Activated naive CD8-positive, alpha-beta T cell treated with anti-CD3 and anti-CD28 coated beads, Interleukin-2, amount 50 U/mL, for 16 hours (primary cell): ENCODE data around the gene DYNC2H1.

Experiments
- DNase-seq: peaks from one replicate; pipeline ENCODE4 v3.0.0-alpha.2; 2020; ENCODE audit warnings: low read depth, low spot score

DYNC2H1 gene, protein sequence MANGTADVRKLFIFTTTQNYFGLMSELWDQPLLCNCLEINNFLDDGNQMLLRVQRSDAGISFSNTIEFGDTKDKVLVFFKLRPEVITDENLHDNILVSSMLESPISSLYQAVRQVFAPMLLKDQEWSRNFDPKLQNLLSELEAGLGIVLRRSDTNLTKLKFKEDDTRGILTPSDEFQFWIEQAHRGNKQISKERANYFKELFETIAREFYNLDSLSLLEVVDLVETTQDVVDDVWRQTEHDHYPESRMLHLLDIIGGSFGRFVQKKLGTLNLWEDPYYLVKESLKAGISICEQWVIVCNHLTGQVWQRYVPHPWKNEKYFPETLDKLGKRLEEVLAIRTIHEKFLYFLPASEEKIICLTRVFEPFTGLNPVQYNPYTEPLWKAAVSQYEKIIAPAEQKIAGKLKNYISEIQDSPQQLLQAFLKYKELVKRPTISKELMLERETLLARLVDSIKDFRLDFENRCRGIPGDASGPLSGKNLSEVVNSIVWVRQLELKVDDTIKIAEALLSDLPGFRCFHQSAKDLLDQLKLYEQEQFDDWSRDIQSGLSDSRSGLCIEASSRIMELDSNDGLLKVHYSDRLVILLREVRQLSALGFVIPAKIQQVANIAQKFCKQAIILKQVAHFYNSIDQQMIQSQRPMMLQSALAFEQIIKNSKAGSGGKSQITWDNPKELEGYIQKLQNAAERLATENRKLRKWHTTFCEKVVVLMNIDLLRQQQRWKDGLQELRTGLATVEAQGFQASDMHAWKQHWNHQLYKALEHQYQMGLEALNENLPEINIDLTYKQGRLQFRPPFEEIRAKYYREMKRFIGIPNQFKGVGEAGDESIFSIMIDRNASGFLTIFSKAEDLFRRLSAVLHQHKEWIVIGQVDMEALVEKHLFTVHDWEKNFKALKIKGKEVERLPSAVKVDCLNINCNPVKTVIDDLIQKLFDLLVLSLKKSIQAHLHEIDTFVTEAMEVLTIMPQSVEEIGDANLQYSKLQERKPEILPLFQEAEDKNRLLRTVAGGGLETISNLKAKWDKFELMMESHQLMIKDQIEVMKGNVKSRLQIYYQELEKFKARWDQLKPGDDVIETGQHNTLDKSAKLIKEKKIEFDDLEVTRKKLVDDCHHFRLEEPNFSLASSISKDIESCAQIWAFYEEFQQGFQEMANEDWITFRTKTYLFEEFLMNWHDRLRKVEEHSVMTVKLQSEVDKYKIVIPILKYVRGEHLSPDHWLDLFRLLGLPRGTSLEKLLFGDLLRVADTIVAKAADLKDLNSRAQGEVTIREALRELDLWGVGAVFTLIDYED (N-terminal part only)

DNA sequence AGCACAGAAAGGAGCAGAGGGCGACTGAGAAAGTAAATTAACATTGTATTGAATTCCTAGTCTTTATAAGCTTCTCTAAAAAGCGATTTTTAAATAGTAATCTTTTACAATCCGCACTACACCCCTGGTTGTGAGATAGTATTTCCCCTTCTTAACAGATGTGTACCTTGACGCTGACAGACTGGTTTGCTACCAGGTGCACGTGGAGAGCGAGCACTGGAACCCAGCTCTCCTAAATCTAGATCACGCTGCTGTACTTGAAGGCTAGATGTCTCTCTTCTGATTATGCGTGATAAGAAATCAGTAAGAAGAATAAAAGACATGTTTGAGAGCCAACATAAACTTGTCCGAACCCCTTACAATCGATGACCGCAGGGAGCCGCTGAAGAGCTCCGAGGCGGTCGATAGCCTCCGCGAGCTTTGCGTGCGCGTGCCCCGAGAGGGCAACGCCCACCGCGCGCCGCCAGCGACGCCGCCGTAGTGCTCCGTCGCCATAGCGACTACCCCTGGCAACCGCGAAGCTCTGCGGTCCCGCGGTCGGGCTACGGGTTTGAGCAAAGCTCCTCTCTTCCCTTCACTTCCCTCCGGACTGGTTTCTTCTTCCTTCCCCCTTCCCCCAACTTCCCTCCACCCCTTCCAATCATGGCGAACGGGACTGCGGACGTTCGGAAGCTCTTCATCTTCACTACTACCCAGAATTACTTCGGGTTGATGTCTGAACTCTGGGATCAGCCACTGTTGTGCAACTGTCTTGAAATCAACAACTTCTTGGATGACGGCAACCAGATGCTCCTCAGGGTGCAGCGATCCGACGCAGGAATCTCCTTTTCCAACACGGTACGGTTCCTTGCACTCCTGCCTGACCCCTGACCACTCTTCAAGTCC, at the start of gene DYNC2H1:
DYNC2H1 (plus strand) TSS at position 494 of the 885 bp plus-strand sequence; CDS start at position 643, 149 bp downstream.
- peak; percentile 62 for DNase-seq

DNA sequence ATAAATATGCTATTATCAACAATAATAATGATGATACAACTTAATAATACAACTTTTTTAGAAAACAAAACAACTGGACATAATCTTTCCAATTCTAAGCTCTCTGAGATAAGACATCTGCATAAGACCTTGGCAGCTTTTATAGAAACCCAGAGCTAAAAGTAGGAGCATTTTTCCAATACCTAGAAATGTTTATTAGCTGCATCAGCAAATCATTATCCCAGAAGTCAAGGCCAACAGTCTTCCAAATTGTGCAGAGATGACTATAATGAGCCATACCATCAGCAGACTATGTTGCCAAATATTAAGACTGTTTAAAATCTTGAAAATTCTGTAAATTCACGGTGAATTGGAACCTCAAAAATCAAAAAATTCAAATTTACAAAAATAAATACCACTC, 47.6 kb upstream of the DYNC2H1 start:
- DNase-seq = no peak

DNA sequence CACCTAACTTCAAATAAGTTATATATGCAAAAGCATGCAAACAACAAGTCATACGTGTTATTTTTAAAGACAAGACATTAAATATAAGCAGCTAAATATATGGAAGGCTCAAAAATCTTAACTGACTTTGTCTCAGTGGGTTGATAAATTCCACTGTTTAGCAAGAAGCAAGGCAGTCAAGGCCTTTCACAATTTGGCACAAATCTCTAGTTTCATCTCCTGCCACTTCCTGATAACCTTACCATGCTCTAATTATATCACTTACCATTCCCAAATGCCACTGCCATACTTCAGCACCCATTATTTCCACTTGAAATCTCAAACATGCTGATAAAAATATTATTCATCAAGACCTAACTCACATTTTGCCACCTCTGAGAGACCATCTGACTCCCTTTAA, 42.1 kb upstream of the DYNC2H1 start:
- no peak for DNase-seq

DNA sequence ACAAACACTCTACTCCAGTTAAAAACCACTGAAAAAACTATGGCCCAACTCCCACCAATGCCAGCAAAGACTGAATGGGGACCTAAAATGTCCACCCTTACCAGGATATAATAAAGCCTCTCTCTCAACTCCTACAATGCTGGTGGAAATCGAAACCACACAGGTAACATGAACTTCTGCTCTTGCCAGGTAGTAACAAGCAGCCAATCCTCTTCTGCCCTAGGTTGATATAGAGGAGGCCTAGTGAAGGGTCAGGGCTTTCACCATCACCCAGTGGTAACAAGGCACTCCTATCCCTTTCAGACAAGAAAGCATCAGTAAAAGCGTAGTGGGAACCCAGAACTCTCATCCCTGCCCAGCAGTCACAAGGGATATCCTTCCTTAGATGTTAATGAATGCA, 39.9 kb upstream of the DYNC2H1 start:
- DNase-seq = no peak

DNA sequence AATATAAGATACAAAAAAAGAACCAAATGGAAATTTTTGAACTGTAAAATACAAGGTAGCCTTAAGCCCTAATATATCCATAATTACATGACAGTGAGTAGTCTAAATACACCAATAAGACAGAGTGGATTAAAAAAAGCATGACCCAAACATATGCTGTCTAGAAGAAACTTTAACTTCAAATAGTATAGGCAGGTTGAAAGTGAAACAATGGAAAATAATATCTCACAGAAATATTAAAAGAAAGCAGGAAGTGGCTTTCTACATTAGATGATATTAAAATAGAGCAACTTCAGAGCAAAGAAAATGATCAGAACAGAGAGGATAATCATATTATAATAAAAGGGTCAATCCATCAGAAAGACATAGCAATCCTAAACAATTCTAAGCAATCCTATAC, 39.1 kb upstream of the DYNC2H1 start:
- DNase-seq = no peak

DNA sequence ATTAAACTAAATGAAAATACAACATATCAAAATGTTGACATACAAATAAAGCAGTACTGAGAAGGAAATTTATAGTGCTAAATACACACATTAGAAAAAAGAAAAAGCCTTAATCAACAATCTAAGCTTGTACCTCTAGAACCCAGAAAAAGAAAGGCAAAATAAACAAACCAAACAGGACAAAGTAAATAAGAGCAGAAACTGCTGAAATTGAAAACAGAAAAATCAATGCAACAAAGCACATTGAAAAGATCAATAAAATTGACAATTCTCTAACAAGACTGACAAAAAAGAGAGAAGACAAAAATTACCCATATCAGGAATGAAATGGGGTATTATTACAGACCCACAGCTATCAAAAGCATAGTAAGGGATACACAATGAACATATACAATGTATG, 38.2 kb upstream of the DYNC2H1 start:
- DNase-seq = no peak

DNA sequence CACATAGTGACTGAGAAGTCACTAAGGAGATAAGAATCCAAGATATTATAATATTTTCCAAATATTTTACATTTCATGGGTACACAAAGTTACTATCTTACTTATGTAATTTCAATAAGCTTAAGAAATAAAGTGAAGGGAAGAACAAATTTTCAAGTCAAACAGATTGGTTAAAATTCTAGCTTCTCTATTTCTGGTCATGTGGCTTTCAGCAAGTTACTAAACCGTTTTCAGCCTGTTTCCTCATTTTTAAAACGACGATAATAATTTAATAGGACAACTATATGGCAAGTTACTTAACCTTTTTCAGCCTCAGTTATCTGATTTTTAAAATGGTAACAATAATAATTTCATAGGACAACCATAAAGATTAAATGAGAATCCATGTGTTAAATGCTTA, 32.9 kb upstream of the DYNC2H1 start:
- no peak for DNase-seq

DNA sequence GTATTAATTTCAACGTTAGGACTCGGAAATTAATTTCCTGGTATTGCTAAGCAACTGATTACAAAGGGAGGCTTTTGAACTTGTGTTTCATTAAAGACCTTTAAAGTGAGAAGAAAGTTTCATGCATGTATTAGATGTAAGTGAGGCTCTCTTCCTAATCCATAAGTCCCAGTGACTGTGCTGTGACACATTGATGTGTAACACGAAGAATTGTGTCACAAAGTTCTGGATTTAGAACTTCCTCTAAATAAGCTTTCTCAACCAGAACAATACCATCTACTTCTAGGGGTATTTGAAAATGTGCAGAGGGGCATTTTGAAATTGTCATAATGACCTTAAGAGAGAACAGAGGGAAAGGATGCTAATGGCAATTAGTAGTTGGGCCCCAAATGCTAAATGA, 31.7 kb upstream of the DYNC2H1 start:
- no peak for DNase-seq

DNA sequence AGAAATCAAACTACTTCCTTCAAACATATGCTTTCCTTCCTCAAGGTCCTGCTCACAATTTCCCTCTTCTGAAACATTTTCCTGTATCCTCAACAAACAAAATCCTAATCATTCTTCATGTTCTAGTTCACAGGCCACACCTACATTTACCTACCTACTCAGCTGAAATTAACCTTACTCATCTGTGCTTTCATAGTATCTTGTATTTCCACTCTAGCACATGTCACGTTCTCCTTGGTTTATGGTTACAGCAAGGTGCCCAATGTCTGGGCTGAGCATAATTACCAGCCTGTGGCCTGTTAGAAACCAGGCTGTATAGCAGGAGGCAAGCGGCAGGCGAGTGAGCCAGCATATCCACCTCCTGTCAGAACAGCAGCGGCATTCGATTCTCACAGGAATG, 30.5 kb upstream of the DYNC2H1 start:
- DNase-seq = no peak

DNA sequence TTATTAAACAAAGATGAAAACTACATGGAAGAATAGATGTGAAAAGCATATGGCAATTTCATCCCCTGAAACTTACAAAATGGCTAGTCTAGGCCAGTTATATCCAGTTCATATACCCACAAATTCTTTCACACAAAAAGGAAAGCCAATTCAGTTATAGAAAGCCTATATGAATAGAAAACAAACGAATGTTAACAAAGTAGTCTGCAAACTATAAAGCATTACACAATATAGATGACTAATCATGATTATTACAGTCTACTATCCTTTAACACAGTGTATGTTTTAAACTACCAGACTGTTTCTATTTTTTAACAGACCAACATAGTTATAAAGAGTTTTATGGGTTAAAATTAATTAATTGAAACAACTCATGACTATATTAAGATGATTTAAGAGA, 29.4 kb upstream of the DYNC2H1 start:
- no peak for DNase-seq

DNA sequence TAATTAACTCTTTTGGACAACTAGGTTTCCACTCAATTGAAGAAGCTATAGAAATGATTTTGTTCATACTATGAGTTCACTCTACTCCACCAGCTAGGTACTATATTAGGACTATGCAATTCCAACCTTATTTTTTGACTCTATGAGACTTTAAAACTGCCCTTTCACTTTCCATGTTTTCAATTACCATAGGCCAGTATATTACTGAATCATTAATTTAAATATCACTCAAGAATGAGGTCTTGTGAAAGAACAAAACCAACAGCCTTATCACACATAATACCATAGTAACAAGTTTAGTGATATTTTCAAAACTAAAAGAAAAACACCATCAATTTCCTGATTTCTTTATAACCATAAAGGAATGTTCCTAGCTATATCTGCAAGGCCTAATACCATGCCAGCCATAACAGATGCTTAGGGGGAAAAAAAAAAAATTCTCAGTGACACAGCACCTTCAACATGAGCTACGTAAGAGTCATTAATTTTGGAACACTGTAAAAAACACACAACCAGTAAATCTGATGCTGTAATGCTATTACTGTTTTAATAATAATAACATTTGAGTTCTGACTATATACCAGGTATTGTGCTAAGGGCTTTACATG, 23.4 kb upstream of the DYNC2H1 start:
- DNase-seq = no peak

DNA sequence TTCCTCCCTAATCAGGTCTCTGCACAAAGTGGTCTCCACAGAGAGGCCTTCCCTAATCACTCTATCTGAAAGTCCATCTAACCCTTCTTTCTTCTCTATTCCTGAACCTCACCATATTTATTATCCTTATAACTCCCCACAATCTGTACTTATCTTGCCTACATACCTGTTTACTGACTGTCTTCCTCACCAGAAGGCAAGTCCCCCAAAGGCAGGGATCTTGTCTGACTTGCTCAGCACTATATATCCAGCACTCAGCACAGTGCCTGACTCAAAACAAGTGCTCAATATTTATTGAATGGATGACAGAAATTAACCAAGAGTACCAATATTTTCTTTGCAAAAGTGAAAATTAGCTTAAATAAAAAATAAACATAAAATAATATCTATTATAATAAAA, 22.8 kb upstream of the DYNC2H1 start:
- no peak for DNase-seq

DNA sequence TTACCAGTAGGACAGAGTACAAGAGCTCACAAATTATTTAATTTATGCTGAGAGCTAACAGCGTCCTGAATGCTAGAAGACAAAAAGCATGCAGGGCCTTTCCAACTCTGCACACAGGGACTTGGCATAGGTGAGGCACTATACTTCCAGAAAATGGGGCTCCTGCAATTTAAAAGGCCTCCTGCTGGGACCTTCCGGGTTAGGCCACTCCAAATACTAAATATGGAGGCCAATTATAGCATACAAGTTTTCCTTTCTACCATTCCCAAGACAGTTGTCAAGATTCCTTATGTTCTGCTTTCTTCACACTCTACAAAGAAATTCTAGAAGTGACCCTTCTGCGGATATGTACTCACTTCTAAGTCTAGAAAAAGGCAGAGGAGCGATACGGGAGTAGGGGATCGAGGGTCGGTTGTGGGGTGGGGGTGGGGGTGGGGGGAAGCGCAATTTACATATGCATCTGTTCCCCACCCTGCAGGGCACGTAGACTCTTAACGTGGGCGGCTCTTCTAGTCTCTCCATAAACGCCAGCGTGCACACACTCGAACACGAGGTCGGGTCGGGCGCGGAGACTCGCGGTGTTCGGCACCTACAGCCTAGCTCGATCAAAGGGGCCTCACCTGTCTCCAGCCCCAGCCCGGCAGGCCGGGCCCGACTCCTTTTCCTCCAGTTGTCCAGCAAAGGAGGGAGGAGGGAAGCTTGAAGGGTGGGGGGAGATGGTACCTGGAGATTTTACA, 18.0 kb upstream of the DYNC2H1 start:
- DNase-seq = no peak

DNA sequence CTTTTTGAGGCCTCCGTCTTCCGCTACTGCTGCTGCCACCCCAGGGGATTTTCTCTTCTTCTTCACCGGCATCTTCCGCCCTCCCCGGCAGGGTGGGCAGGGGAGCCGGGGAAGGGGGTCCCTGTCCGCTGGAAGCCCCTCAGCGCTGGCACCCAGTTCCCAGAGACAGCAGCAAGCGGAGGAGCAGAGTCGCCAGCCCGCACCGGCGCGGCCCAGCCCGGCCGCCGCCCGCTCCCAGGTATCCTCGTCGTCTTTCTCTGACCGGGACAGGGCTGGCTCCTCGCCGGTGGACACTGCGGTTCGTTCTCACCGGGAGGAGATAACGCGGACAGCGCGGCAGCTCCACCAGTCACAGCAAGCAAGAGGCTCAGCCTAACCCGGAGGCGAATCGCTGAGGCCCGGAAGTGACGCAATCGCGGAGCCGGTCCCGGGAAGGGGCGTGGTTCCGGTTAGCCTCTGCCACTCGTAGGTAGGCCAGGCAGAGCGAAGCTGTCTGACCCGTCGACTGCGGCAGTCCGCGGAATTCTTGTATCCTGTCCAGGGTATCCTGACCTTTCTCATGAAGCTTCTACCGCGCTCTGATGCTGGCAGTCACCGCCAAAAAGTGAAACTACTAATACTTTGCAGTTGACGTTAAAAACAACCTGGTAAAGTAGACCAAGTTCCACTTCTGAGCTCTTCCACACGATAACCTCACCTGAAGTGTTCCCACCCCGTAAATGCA, 17.3 kb upstream of the DYNC2H1 start, which contains the start of gene DCUN1D5:
DCUN1D5 (minus strand) TSS at position 360 of the 724 bp plus-strand sequence; CDS start at position 72, 288 bp downstream.
- DNase-seq = peak; percentile 85

DNA sequence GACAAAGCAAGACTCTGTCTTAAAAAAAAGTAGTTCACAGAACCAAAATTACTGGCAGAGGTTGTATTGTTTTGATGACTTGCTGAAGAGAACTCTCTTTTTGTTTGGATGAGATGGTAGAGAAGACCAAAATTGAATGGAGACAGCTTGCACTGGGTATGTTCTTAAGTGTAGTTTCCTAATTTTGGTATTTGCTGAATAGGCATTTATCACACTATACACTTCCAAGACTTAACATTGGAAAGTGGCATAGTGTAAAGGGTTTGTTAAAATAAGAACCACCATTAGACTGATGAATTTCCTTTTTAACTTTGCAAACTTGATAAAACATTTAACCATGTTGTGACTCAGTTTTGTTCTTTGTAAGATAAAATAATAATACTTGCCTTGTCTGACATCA, 11.9 kb upstream of the DYNC2H1 start:
- no peak for DNase-seq

DNA sequence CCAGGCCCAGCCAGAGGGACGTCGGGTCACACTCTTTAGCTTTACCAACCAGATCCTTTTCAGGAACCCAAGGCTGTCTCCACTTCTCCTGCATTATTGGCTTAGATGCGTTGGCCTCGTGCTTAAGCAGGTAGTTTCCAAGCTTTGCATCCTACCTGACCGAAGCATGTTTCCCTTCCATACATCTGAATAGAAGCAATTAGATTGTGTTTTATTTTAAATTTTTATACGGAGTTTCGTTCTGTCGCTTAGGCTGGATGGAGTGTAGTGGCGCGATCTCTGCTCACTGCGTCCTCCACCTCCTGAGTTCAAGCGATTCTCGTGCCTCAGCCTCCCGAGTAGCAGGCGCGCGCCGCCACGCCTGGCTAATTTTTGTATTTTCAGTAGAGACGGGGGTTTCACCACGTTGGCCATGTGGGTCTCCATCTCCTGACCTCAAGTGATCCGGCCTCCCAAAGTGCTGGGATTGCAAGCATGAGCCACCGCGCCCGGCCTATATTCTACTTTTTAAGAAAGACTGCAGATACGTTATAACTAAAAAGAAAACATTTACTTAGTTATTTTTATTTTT, 677 bp downstream of the DYNC2H1 start:
- no peak for DNase-seq

DNA sequence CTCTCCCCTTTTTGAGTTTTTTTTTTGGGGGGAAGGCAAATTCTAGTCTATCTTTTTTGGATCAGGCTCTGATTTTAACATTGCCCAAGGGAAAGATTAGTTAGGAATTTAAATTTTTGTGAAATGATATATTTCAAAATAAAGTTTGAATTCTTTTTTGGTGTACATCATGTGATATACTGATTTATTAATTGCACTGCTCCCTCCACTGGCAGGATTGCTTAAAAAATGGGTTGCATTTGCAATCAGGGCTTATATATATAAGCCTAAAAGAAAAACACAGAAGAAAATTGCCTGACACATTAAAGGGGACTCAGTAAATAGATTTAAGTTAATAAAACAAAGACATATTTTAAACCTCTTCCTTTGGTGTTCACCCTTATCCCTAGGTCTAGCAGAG, 1.2 kb downstream of the DYNC2H1 start:
- DNase-seq = no peak

DNA sequence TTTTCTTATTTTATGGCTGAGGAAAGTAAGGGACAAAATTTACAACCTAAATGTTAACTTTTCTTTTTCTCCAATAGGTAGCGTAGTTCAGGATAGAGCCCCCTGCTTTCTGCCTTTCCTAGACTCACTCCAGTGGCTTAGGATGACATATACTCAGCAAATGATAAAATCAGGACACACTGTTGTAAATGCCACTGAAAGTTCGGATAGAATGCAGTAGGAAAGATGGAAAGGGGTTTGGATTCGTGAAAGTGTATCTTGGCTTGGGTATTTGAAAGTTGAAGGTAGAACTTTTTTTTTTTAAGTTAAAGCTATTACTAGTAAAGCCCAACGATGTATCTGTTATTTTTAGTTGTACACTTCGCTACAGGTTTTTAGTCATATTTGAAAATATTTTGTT, 2.2 kb downstream of the DYNC2H1 start:
- no peak for DNase-seq

DNA sequence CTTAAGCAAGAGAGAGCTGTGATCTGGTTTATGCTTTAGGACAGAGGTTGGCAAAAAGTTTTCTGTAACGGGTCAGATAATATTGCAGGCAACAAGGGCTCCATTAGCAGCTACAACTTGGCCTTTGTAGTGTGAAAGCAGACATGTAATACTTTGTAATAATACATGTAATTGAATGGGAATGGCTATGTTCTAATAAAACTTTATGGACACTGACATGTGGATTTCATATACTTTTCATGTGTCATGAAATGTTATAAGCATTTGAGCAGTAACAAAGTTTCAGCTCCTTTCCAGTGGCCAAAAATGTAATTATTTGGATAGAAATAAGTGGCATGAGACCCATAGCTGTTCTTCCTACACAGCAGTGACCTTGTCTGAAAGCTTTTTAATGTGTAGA, 3.1 kb downstream of the DYNC2H1 start:
- DNase-seq = no peak
